ENCODE data around the gene SKIC8.

The SKIC8 gene

DNA sequence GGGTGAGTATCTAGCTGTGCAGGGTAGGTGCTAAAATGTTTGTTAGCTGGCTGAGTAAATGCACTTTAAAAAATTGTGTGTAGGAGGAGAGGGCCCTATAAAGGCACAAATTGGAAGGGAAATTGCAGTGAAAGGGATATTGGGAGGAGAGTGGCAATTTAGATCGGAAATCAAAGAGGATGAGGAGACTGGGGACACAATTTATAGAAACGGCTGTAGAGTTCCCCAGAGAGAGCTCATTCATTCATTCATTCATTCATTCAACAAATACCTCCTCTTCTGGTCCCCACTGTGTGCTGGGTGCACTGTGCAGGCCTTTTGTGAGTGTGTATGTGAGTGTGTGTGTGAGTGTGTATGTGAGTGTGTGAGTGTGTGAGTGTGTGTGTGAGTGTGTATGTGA is 32.6 kb downstream of the SKIC8 start:
- in situ Hi-C loops (cut with HindIII; ENCODE audit: low sequenced_read_pairs): no loop called here
- H3K4me3 ChIP-seq (ENCODE audit: low read depth, low read length): no peak overlapping the region
- TF ChIP-seq, protein P1, sequence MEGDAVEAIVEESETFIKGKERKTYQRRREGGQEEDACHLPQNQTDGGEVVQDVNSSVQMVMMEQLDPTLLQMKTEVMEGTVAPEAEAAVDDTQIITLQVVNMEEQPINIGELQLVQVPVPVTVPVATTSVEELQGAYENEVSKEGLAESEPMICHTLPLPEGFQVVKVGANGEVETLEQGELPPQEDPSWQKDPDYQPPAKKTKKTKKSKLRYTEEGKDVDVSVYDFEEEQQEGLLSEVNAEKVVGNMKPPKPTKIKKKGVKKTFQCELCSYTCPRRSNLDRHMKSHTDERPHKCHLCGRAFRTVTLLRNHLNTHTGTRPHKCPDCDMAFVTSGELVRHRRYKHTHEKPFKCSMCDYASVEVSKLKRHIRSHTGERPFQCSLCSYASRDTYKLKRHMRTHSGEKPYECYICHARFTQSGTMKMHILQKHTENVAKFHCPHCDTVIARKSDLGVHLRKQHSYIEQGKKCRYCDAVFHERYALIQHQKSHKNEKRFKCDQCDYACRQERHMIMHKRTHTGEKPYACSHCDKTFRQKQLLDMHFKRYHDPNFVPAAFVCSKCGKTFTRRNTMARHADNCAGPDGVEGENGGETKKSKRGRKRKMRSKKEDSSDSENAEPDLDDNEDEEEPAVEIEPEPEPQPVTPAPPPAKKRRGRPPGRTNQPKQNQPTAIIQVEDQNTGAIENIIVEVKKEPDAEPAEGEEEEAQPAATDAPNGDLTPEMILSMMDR (IDR thresholded peaks at IDR 0.05; ENCODE audit: low read depth, low read length): no peak
- no peak for DNase-seq (ENCODE audit: low read depth, low spot score)

DNA sequence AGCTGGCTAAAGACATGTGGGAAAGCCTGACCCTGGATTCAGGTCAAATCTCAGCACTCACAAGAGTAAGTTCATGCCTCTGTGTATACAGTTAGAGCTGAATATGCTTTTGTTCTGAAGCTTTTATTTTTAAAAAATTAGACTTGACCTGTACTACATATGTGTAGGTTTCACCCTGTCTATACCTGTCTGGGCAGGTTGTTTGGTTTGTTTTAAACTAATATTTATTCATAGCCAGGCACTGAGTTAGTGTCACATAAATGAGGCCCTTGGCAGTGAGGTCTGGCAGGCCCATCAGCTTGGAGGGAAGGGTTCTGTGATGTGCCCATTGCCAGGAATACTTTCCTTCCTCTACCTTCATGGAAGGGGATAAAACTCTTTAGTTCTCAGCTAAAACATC is 33.2 kb downstream of the SKIC8 start:
- DNase-seq (ENCODE audit: low read depth, low spot score): no peak
- TF ChIP-seq, protein P1 (IDR thresholded peaks at IDR 0.05; ENCODE audit: low read depth, low read length): no peak
- in situ Hi-C loops (cut with HindIII; ENCODE audit: low sequenced_read_pairs): no loop called here
- no peak overlapping the region for H3K4me3 ChIP-seq (ENCODE audit: low read depth, low read length)

DNA sequence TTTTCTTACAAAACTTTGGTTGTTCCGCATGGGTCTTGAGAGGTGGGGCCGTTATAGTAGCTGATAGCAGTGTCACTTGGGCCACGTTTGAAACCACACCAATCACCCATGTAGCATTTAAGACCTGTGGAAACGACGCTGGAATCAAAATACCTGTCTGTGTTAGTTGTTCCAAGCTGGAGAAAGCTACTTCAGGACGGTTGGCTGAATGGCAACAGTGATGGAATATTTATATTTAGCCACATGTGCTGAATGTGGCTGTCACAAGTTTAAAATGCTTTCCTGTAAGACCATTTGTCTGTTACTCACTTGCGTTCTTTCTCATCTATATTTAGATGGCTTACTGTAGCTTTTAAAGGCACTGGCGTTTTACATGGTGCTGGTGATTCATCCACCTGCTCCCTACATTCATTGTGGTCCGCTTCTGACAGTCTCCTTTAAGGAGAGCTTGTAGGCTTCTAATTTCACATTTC is 33.6 kb downstream of the SKIC8 start:
- no peak overlapping the region for H3K4me3 ChIP-seq (ENCODE audit: low read depth, low read length)
- peak; percentile 70 for DNase-seq (ENCODE audit: low read depth, low spot score)
- TF ChIP-seq, protein P1 (IDR thresholded peaks at IDR 0.05; ENCODE audit: low read depth, low read length): no peak
- in situ Hi-C loops (cut with HindIII; ENCODE audit: low sequenced_read_pairs): no loop called here

DNA sequence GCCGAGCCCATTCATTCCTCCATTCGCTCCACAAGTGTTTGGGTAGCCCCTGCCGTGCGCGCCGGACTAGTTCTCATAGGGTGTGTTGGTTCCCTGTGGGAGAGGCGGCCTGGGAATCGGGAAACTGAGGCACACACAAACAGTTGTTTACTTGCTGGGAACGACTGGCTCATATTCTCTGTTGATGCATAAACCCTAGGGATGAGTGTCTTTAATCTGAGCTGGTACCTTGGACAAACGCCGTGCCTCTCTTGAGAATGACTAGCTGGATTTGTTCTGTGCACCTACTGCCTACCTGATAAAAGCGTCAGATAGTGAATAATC is 34.3 kb downstream of the SKIC8 start:
- TF ChIP-seq, protein P1 (IDR thresholded peaks at IDR 0.05; ENCODE audit: low read depth, low read length): no peak
- in situ Hi-C loops (cut with HindIII; ENCODE audit: low sequenced_read_pairs): no loop called here
- DNase-seq (ENCODE audit: low read depth, low spot score): no peak
- peak overlapping the region; percentile 45 for H3K4me3 ChIP-seq (ENCODE audit: low read depth, low read length)

DNA sequence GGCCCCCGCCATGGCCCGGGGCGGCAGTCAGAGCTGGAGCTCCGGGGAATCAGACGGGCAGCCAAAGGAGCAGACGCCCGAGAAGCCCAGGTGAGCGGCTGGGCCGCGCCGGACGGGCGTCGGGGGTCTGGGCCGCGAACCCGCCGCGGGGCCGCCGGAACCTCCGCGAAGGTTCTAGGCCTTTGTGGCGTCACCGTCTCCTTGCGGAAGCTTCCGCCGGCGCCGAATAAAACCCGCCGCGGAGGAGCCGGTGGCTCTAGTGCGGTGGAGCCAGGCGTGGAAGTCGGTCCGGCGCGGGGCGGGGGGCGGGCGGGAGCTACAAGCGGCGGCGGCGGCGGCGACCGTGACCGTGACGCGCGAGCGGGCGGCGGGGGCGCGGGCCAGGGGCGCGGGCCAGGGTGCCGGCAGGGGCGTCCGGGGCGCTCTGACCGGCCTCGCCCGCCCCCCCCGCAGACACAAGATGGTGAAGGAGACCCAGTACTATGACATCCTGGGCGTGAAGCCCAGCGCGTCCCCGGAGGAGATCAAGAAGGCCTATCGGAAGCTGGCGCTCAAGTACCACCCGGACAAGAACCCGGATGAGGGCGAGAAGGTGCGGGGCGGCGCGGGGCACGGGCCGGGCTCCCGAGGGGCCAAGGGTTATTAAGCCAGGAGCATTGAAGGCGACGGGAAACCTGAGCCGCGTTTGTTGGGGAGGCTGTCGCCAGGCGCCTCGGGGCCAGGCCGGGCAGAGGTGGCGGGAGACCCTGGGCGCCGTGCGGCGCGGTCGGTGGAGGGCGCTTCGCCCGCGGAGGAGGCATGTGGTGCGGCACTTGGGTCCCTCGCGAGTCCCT is 34.9 kb downstream of the SKIC8 start, which contains the start of gene DNAJA4:
TSS of gene DNAJA4 (plus strand) at position 259 of the 833 bp plus-strand sequence. CDS start at position 461, 202 bp downstream.
- in situ Hi-C loops (cut with HindIII; ENCODE audit: low sequenced_read_pairs): no loop called here
- TF ChIP-seq, protein P1 (IDR thresholded peaks at IDR 0.05; ENCODE audit: low read depth, low read length): peak; percentile 16
- DNase-seq (ENCODE audit: low read depth, low spot score): peak; percentile 8
- peak within 1 kb of the TSS; percentile 45 for H3K4me3 ChIP-seq (ENCODE audit: low read depth, low read length)

DNA sequence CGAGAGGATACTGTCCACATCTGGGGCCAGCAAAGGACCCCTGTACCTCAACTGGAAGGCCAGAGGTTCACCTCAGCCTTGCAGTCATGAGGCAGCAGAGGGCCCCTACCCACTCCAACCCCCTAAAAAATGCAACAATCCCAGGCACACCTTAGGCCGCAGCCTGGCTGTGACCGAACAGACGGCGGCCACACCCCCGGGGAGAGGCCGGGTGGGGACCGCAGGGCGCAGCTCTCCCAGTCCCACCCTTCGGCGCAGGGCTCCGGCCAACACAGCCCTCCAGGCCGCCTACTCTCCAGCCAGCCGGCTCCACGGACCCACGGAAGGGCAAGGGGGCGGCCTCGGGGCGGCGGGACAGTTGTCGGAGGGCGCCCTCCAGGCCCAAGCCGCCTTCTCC is 35.5 kb downstream of the SKIC8 start:
- no peak overlapping the region for H3K4me3 ChIP-seq (ENCODE audit: low read depth, low read length)
- TF ChIP-seq, protein P1 (IDR thresholded peaks at IDR 0.05; ENCODE audit: low read depth, low read length): no peak
- in situ Hi-C loops (cut with HindIII; ENCODE audit: low sequenced_read_pairs): no loop called here
- DNase-seq (ENCODE audit: low read depth, low spot score): no peak
